ENCODE data around the gene TSPAN7.

DNA sequence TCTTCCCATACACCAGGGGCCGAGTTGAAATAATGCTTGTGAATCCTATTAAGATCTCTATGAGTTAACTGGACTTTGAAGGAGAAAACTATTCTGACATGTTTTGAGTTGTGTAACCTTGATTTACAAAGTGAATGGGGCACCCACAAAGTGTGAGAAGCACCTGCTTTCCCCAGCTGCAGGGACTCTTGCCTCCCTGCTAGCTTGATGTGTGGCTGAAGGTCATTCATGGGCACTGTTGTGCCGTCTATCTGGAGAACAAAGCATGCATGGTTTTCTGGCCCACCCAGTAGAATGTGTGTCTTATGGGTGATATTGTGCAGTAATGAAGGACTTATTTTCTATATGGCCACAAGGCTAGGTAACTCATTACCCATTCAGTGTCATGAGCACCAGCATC lies 53.1 kb downstream of the TSPAN7 start:
- TF ChIP-seq CTCF (conservative IDR thresholded peaks at IDR 0.05 in 1 of 2, IDR thresholded peaks at IDR 0.05 in 1 of 2; ENCODE audit: low read depth in 1 of 2, low read length in 2 of 2) (no peak), EZH2 (IDR thresholded peaks at IDR 0.05; ENCODE audit: low read length, missing control alignments) (no peak)
